Effector memory CD8-positive, alpha-beta T cell (primary cell): ENCODE data around the gene PLCXD3.

Experiments used
- ATAC-seq: fragments of 150-1000 bp; cut with Tn5 transposase; replicated peaks from 2 replicates; pipeline ENCODE4 v1.10.0; 2021; ENCODE audit warnings: mild to moderate bottlenecking, moderate library complexity
- DNase-seq, 3 experiments: peaks; one replicate each; pipeline ENCODE4 v3.0.0; 2021
- H3K27ac Mint-ChIP-seq, 2 donors: one replicate each; pipeline ENCODE4 v1.8.0; 2022; ENCODE audit warnings: mild to moderate bottlenecking in 2 of 2, mixed read lengths in 2 of 2, moderate library complexity in 2 of 2
- H3K27me3 Mint-ChIP-seq, 2 donors: one replicate each; pipeline ENCODE4 v1.8.0; 2022; ENCODE audit warnings: mixed read lengths in 2 of 2
- H3K36me3 Mint-ChIP-seq: one replicate; pipeline ENCODE4 v1.8.0; 2022; ENCODE audit warnings: mild to moderate bottlenecking, moderate library complexity, mixed read lengths; ENCODE audit not compliant: insufficient read depth
- H3K4me1 Mint-ChIP-seq, 2 donors: one replicate each; pipeline ENCODE4 v1.8.0; 2022; ENCODE audit warnings: low read depth in 2 of 2, mixed read lengths in 2 of 2
- H3K4me3 Mint-ChIP-seq, 2 donors: one replicate each; pipeline ENCODE4 v1.8.0; 2022; ENCODE audit warnings: mild to moderate bottlenecking in 2 of 2, mixed read lengths in 2 of 2, moderate library complexity in 2 of 2
- H3K9me3 Mint-ChIP-seq, 2 donors: one replicate each; pipeline ENCODE4 v1.8.0; 2022; ENCODE audit warnings: mixed read lengths in 2 of 2

The PLCXD3 gene

DNA sequence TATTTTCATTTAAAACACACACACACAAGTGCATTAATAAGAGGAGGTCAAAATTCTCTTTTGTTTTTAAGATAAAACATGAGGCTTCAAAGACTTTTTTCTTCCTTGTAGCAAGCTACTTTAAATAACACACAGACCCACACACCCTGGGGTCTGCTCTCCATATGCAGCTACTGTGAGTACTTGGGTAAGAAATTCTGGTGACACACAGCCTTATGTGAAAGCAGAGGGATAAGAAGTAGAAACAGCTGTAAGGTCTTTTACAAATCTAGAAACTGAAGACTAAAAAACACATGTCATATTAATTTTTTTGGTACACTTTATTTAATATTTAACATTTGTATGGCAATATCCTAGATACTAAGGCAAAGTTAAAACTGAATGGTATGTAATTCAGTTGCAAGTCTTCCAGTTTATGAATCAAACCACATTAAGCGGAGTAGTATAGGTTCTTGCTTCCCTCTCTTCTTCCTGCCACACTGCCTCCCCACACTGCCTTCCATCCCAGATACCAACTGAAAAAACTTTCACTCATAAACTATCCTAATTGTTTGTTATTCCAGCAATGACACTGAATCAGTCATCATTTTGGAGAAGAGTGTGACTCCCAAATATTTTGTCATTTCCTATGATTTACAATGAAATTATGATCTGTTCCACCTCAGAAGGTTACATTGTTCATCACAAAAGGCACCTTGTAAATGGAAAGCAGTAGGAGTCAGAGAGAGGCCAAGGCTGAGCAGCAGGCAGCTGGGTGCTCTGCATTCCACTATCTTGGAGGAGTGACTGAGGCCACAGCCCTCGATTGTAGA is 92.0 kb downstream of the PLCXD3 start:
- no peaks in the 10 kb centered on the region for H3K4me1 Mint-ChIP-seq
- no peaks in the 10 kb centered on the region for H3K27me3 Mint-ChIP-seq
- no peaks in the 10 kb centered on the region for H3K36me3 Mint-ChIP-seq
- peaks cover 5 to 7% of the 10 kb centered on the region in 2 donors for H3K9me3 Mint-ChIP-seq
- DNase-seq (no peak), ATAC-seq (no peak)
- H3K4me3 Mint-ChIP-seq = no peak overlapping the region
- H3K27ac Mint-ChIP-seq = no peak overlapping the region

DNA sequence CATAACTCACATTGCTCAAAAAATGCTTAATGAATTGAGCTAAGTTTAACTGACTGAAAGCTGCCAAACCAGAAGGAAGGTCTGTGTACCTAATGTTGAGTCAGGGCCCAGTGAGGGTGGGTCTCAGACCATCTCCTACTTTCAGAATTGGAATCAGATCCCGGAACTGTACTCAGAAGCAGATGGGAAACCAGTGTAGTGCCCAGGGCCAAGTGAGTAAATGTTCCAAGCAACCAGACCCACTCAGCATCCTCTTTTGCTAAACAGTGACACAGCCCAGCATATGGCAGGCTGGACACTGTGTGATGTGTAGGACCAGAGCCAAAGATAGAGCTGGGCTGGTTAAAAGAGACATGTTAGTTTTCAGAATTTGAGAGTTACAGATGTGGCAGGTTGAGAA is 94.1 kb downstream of the PLCXD3 start:
- no peak overlapping the region for H3K27ac Mint-ChIP-seq
- H3K27me3 Mint-ChIP-seq = no peaks in the 10 kb centered on the region
- no peak overlapping the region for H3K4me3 Mint-ChIP-seq
- DNase-seq (no peak), ATAC-seq (no peak)
- peaks cover 4 to 7% of the 10 kb centered on the region in 2 donors for H3K9me3 Mint-ChIP-seq
- H3K4me1 Mint-ChIP-seq = no peaks in the 10 kb centered on the region
- H3K36me3 Mint-ChIP-seq = no peaks in the 10 kb centered on the region

GRCh38 chr5:41415242-41415641 is 95.2 kb downstream of the PLCXD3 start:
- DNase-seq = no peak
- Mint-ChIP-seq H3K36me3 (no peaks in the 10 kb centered on the region), H3K4me1 (no peaks in the 10 kb centered on the region), H3K9me3 (peaks cover 5 to 7% of the 10 kb centered on the region in 2 donors), H3K27ac (no peak overlapping the region), H3K27me3 (no peaks in the 10 kb centered on the region), H3K4me3 (no peak overlapping the region)
- no peak for ATAC-seq

- Mint-ChIP-seq H3K9me3 (peaks cover 5 to 9% of the 10 kb centered on the region in 2 donors), H3K27ac (no peak overlapping the region)
Measured at GRCh38 chr5:41414598-41414997, 95.8 kb downstream of the PLCXD3 start.

GRCh38 chr5:41413074-41413473 is 97.3 kb downstream of the PLCXD3 start:
- DNase-seq = no peak
- no peaks in the 10 kb centered on the region for H3K4me1 Mint-ChIP-seq
- peaks cover 4 to 6% of the 10 kb centered on the region in 2 donors for H3K9me3 Mint-ChIP-seq
- H3K36me3 Mint-ChIP-seq = no peaks in the 10 kb centered on the region
- no peak for ATAC-seq
- no peaks in the 10 kb centered on the region for H3K27me3 Mint-ChIP-seq
- no peak overlapping the region for H3K27ac Mint-ChIP-seq
- H3K4me3 Mint-ChIP-seq = no peak overlapping the region

More at GRCh38 chr5:41414598-41414997, 95.8 kb downstream of the PLCXD3 start:
- H3K27me3 Mint-ChIP-seq = no peaks in the 10 kb centered on the region
- no peaks in the 10 kb centered on the region for H3K36me3 Mint-ChIP-seq
- H3K4me1 Mint-ChIP-seq = no peaks in the 10 kb centered on the region
- DNase-seq = no peak
- H3K4me3 Mint-ChIP-seq = no peak overlapping the region
- no peak for ATAC-seq

- ATAC-seq = no peak
- H3K4me1 Mint-ChIP-seq = no peaks in the 10 kb centered on the region
Measured at GRCh38 chr5:41412496-41412895, 97.9 kb downstream of the PLCXD3 start.

DNA sequence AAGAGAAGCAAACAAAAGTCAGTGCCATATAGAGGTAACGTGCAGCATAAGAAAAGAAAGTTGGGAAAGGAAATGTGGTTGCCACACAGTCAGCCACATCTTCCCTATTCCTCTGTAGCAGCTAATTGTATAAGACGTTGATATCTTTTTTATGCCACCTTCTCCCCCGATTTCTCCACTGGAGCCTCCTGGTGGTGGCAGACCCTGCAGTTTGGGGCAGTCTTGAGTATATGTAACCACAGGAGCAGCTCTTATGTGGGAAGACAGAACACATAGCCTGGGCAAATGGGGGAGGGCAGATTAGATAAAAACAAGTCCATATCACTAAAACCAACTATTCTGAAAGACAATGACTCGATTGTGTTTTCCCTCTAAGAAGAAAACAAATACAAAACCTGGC is 99.7 kb downstream of the PLCXD3 start:
- DNase-seq (no peak), ATAC-seq (no peak)
- Mint-ChIP-seq H3K36me3 (no peaks in the 10 kb centered on the region), H3K4me1 (no peaks in the 10 kb centered on the region), H3K27ac (no peak overlapping the region), H3K4me3 (no peak overlapping the region), H3K9me3 (peaks cover 9 to 14% of the 10 kb centered on the region in 2 donors), H3K27me3 (no peaks in the 10 kb centered on the region)

More at GRCh38 chr5:41412496-41412895, 97.9 kb downstream of the PLCXD3 start:
- Mint-ChIP-seq H3K9me3 (peaks cover 4 to 6% of the 10 kb centered on the region in 2 donors), H3K27me3 (no peaks in the 10 kb centered on the region), H3K4me3 (no peak overlapping the region), H3K36me3 (no peaks in the 10 kb centered on the region), H3K27ac (no peak overlapping the region)
- DNase-seq = no peak

GRCh38 chr5:41410307-41410706 is 100.1 kb downstream of the PLCXD3 start:
- H3K4me1 Mint-ChIP-seq = no peaks in the 10 kb centered on the region
- no peak for DNase-seq
- H3K36me3 Mint-ChIP-seq = no peaks in the 10 kb centered on the region
- H3K27me3 Mint-ChIP-seq = no peaks in the 10 kb centered on the region
- no peak overlapping the region for H3K27ac Mint-ChIP-seq
- peaks cover 11 to 14% of the 10 kb centered on the region in 2 donors for H3K9me3 Mint-ChIP-seq
- H3K4me3 Mint-ChIP-seq = no peak overlapping the region
- no peak for ATAC-seq

- peaks cover 12 to 14% of the 10 kb centered on the region in 2 donors for H3K9me3 Mint-ChIP-seq
- ATAC-seq (no peak), DNase-seq (no peak)
- no peaks in the 10 kb centered on the region for H3K27me3 Mint-ChIP-seq
- no peak overlapping the region for H3K4me3 Mint-ChIP-seq
- H3K36me3 Mint-ChIP-seq = no peaks in the 10 kb centered on the region
- no peak overlapping the region for H3K27ac Mint-ChIP-seq
- H3K4me1 Mint-ChIP-seq = no peaks in the 10 kb centered on the region
Measured at GRCh38 chr5:41408676-41409443, 101.5 kb downstream of the PLCXD3 start.

GRCh38 chr5:41406936-41407335 is 103.5 kb downstream of the PLCXD3 start:
- Mint-ChIP-seq H3K27me3 (no peaks in the 10 kb centered on the region), H3K4me1 (no peaks in the 10 kb centered on the region), H3K36me3 (no peaks in the 10 kb centered on the region), H3K4me3 (no peak overlapping the region), H3K27ac (no peak overlapping the region), H3K9me3 (peaks cover 12 to 14% of the 10 kb centered on the region in 2 donors)
- ATAC-seq = no peak
- no peak for DNase-seq

DNA sequence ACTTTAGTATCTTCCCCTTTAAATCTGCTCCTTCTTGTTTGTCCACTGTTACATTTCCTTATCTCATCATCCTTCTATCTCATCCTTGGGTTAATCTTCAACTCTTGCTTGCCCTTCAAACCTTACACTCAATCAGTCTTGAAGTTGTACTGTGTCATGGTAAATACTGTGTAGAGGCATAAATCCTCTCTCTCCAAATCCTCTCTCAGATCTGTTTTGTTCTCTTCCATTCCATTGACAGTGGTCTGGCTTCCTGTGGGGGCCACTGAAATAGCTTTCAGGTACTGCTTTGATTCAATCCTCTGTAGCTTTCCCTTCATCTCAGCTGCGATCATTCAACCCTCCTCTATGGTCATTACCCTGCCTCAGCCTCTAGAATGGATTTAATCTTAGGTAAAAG is 104.0 kb downstream of the PLCXD3 start:
- Mint-ChIP-seq H3K27me3 (no peaks in the 10 kb centered on the region), H3K27ac (no peak overlapping the region), H3K9me3 (peaks cover 11 to 14% of the 10 kb centered on the region in 2 donors), H3K4me3 (no peak overlapping the region), H3K4me1 (no peaks in the 10 kb centered on the region), H3K36me3 (peaks cover under 1% of the 10 kb centered on the region)
- DNase-seq = no peak
- ATAC-seq = no peak

GRCh38 chr5:41404757-41405156 is 105.6 kb downstream of the PLCXD3 start:
- no peak overlapping the region for H3K4me3 Mint-ChIP-seq
- DNase-seq = no peak
- H3K36me3 Mint-ChIP-seq = peaks cover 3% of the 10 kb centered on the region
- peaks cover 10 to 14% of the 10 kb centered on the region in 2 donors for H3K9me3 Mint-ChIP-seq
- no peaks in the 10 kb centered on the region for H3K27me3 Mint-ChIP-seq
- no peaks in the 10 kb centered on the region for H3K4me1 Mint-ChIP-seq
- no peak for ATAC-seq
- no peak overlapping the region for H3K27ac Mint-ChIP-seq

DNA sequence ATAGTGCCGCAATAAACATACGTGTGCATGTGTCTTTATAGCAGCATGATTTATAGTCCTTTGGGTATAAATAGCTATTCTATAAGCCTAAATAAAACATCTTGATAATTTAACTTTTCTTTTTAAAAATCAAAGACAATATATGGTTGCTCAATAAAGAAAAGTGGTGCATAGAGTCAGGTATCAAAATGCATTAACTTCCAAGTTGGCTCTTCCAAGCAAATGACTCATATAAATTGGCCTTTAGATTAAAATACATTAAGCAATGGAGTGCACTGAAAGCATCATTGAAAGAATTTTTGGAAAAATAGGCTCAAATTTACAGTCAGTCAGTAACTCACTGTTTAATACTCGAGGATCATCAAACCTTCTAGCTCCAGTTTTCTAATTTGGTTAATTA is 106.6 kb downstream of the PLCXD3 start:
- no peaks in the 10 kb centered on the region for H3K27me3 Mint-ChIP-seq
- DNase-seq = no peak
- peaks cover 8 to 10% of the 10 kb centered on the region in 2 donors for H3K9me3 Mint-ChIP-seq
- H3K36me3 Mint-ChIP-seq = peaks cover 3% of the 10 kb centered on the region
- H3K4me1 Mint-ChIP-seq = no peaks in the 10 kb centered on the region
- ATAC-seq = no peak
- no peak overlapping the region for H3K27ac Mint-ChIP-seq
- H3K4me3 Mint-ChIP-seq = no peak overlapping the region

GRCh38 chr5:41402845-41403244 is 107.6 kb downstream of the PLCXD3 start:
- Mint-ChIP-seq H3K27ac (no peak overlapping the region), H3K27me3 (no peaks in the 10 kb centered on the region), H3K9me3 (peaks cover 10 to 16% of the 10 kb centered on the region in 2 donors), H3K4me1 (no peaks in the 10 kb centered on the region), H3K36me3 (peaks cover 3% of the 10 kb centered on the region), H3K4me3 (no peak overlapping the region)
- DNase-seq (no peak), ATAC-seq (no peak)
